Muscle layer of colon (tissue), 2 donors: ENCODE measurements around the gene CD14.
A peak's percentile ranks its signal among the peaks of the same experiment; 100 is the strongest.
"Not testable (repeated sequence)": the region's sequence is repeated elsewhere in the genome, so short reads cannot be mapped to it uniquely, and the experiment has no call there.

Experiments
- H3K27ac ChIP-seq: one replicate; pipeline ENCODE4 v1.7.0; 2013; ENCODE audit warnings: low read depth, mild to moderate bottlenecking, low read length, moderate library complexity
- H3K27me3 ChIP-seq, 2 donors: one replicate each; pipeline ENCODE4 v1.7.0; 2013; ENCODE audit warnings: low read length in 2 of 2, mild to moderate bottlenecking in 2 of 2; ENCODE audit not compliant: insufficient read depth in 2 of 2, control insufficient read depth in 1 of 2
- H3K36me3 ChIP-seq: one replicate; pipeline ENCODE4 v1.7.0; 2013; ENCODE audit warnings: mild to moderate bottlenecking, low read length; ENCODE audit not compliant: insufficient read depth
- H3K4me1 ChIP-seq: one replicate; pipeline ENCODE4 v1.7.0; 2013; ENCODE audit warnings: mild to moderate bottlenecking, low read length; ENCODE audit not compliant: insufficient read depth
- H3K4me3 ChIP-seq, 2 donors: one replicate each; pipeline ENCODE4 v1.7.0; 2013; ENCODE audit warnings: low read length in 2 of 2, low read depth in 1 of 2, mild to moderate bottlenecking in 1 of 2, moderate library complexity in 1 of 2
- H3K9ac ChIP-seq: one replicate; pipeline ENCODE4 v1.7.0; 2013; ENCODE audit warnings: low read length
- H3K9me3 ChIP-seq: one replicate; pipeline ENCODE4 v1.7.0; 2013; ENCODE audit warnings: mild to moderate bottlenecking, low read length
- donor health status: abdominal sarcoma.
- donor health status: Adenocarcinoma of cecum.

The CD14 gene

DNA sequence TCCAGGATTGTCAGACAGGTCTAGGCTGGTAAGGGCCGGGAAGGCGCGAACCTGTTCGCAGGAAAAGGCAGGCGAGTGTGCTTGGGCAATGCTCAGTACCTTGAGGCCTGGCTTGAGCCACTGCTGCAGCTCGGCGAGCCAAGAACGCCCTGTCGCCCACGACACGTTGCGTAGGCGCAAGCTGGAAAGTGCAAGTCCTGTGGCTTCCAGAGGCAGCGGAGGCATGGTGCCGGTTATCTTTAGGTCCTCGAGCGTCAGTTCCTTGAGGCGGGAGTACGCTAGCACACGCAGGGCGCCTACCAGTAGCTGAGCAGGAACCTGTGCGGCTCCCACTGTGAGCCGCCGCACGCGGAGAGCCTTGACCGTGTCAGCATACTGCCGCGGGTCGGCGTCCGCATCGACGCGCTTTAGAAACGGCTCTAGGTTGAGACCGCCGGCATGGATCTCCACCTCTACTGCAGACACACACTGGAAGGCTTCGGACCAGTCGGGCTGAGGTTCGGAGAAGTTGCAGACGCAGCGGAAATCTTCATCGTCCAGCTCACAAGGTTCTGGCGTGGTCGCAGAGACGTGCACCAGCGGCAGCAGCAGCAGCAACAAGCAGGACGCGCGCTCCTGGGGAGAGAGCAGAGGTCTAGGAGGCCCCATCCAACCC lies 482 bp downstream of the CD14 start:
- Histone ChIP-seq H3K27me3 (no peaks in the 10 kb centered on the region), H3K4me3 (peak overlapping the region; percentile 78 to 87), H3K36me3 (no peaks in the 10 kb centered on the region), H3K9ac (peak overlapping the region; percentile 60), H3K27ac (peak overlapping the region; percentile 50), H3K4me1 (peaks cover 15% of the 10 kb centered on the region), H3K9me3 (no peaks in the 10 kb centered on the region)

- Histone ChIP-seq H3K36me3 (no peaks in the 10 kb centered on the region), H3K4me3 (peak overlapping the region; percentile 78 to 87), H3K27me3 (no peaks in the 10 kb centered on the region), H3K9me3 (no peaks in the 10 kb centered on the region), H3K9ac (peak overlapping the region; percentile 60), H3K27ac (peak overlapping the region; percentile 50), H3K4me1 (peaks cover 15% of the 10 kb centered on the region)
These were observed 1.1 kb downstream of the CD14 start for GRCh38 chr5:140631831-140632365.

DNA sequence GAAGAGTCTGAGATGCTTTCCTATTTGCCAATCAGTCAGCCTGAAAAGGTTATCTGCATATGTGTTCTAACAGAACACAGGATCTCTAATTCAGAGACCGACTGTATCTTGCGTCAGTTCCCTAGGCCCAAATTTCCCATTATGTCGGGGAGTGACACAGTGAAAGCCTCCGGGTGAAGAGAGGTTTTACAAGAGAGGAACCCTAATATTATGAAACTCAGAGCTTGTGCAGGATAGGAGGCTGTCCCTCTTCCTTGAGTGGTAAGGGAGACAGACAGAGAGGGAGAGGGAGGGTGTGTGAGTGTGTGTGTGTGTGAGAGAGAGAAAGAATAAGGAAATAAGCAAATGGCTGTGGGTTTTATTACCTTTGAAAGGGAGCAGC lies 1.9 kb downstream of the CD14 start:
- Histone ChIP-seq H3K9me3 (no peaks in the 10 kb centered on the region), H3K4me1 (peaks cover 15% of the 10 kb centered on the region), H3K27me3 (no peaks in the 10 kb centered on the region), H3K9ac (no peak overlapping the region), H3K4me3 (peak overlapping the region in 1 of 2 donors; percentile 87), H3K36me3 (no peaks in the 10 kb centered on the region), H3K27ac (peak overlapping the region; percentile 61)

DNA sequence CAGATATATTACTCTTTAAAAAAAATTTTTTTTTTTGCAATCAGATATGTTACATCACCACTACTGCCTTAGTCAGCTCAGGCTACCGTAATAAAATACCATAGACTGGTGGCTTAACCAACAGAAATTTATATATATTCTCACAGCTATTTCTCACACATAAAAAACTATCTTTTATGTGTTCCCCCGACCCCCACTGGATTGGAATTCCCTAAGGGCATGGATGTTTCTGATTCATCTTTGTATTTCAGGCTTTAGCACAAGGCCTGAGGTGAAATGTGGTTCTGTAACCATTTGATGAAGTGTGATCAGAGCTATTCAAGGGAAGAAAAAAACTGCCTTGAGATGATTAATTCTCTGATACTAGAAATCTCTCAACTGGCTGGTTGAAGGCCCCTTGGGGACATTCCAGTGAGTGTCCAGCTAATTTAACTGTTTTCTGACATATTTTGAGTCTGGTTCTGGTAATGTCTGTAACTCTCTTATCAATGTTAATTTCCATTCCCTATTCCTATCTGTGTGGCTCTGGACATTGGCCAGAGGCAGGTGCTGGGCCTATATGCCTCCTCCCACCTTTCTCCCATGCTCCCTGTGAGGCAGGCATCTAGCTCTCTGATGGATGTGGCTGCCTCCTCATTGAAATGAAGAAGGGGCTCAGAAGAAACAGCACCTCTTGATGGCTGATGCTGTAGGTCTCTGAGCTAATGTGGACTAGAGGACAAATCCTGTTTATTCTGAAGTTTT lies 2.5 kb downstream of the CD14 start:
- Histone ChIP-seq H3K4me1 (peaks cover 15% of the 10 kb centered on the region), H3K27me3 (no peaks in the 10 kb centered on the region), H3K36me3 (no peaks in the 10 kb centered on the region), H3K27ac (peak overlapping the region; percentile 61), H3K9ac (no peak overlapping the region), H3K9me3 (no peaks in the 10 kb centered on the region), H3K4me3 (peak overlapping the region in 1 of 2 donors; percentile 87)

DNA sequence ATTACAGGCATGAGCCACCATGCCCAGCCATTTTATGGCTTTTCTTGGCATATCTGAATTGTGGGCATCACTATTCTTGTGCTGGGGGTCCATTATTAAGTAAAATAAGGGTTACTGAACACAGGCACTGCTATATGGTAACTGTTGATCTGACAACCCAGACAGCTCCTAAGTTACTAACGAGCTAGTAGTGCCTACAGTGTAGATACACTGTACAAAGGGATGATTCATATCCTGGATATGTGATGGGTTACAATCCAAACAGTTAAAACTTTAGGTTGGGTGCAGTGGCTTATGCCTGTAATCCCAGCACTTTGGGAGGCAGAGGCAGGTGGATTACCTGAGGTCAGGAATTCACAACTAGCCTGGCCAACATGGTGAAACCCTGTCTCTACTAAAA lies 4.3 kb downstream of the CD14 start:
- Histone ChIP-seq H3K9me3 (no peaks in the 10 kb centered on the region), H3K4me3 (no peak overlapping the region), H3K27me3 (no peaks in the 10 kb centered on the region), H3K36me3 (no peaks in the 10 kb centered on the region), H3K27ac (no peak overlapping the region), H3K9ac (no peak overlapping the region), H3K4me1 (peaks cover 15% of the 10 kb centered on the region)

DNA sequence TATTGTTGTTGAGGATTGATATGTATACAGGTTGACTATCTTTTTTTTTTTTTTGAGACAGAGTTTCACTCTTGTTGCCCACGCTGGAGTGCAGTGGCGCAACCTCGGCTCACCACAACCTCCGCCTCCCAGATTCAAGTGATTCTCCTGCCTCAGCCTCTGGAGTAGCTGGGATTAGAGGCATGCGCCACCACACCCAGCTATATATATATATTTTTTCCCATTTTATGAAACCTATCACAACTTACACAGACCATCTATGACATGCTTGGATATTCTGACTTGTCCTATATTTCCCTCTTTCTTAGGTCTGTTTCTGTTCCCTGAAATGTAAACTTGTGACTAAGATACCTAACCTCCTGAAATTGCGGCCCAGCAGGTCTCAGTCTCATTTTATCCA lies 5.0 kb downstream of the CD14 start:
- H3K9ac ChIP-seq: no peak overlapping the region
- peaks cover 11% of the 10 kb centered on the region for H3K4me1 ChIP-seq
- H3K36me3 ChIP-seq: no peaks in the 10 kb centered on the region
- no peak overlapping the region for H3K4me3 ChIP-seq
- no peak overlapping the region for H3K27ac ChIP-seq
- no peaks in the 10 kb centered on the region for H3K9me3 ChIP-seq
- H3K27me3 ChIP-seq: no peaks in the 10 kb centered on the region

- not testable (repeated sequence) for H3K4me3 ChIP-seq, H3K36me3 ChIP-seq, H3K27ac ChIP-seq, H3K9me3 ChIP-seq, H3K9ac ChIP-seq, H3K4me1 ChIP-seq, H3K27me3 ChIP-seq
These were observed 8.1 kb downstream of the CD14 start for GRCh38 chr5:140624886-140625285.

- not testable (repeated sequence) for H3K9me3 ChIP-seq, H3K36me3 ChIP-seq, H3K9ac ChIP-seq, H3K27me3 ChIP-seq, H3K4me3 ChIP-seq, H3K27ac ChIP-seq, H3K4me1 ChIP-seq
These were observed 9.9 kb downstream of the CD14 start for GRCh38 chr5:140623061-140623460.

DNA sequence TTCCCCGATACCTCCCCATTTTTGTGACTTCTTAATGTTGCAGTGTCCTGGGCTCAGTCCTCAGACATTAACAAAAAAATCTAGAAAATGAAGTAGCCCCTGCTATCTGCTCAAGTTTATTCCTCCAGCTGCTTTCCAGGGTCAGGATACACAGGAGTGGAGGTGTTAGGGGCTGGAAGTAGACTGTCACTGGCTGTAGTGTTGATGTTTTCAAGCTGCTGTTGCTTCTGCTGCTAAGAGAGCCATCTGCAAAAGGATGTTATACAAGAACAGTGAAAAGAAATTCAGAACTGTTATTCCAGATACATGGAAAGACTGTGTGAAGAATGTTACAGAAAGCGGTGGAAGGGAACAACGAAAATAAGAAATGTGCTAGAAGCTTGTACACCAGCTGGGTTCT lies 10.7 kb downstream of the CD14 start:
- Histone ChIP-seq H3K9ac (no peak overlapping the region), H3K27ac (no peak overlapping the region), H3K36me3 (no peaks in the 10 kb centered on the region), H3K27me3 (no peaks in the 10 kb centered on the region), H3K4me3 (no peak overlapping the region), H3K9me3 (no peaks in the 10 kb centered on the region), H3K4me1 (no peaks in the 10 kb centered on the region)

DNA sequence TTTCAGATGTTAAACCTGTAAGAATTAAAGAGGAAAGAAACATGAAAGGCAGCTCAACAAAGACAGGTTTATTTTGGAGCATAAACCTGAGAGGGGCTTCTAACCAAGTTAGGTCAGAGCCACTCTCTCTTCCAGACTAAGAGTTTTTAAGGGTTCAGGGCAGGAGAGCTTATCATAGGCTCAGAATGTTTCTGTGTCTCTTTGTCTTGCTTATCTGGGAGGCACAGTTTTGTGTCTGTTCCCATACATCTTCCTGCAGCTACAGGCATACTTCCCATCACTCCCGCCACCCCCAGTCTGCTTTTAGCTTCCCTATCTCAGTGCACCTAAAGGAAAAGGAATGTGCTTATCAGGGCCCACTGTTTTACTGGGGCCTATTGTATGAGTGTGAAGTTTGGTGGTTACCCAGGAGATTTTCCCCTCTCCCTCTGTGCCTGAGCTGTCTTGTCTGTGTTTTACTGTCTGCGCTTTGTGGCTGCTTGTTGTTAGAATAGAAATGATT lies 21.9 kb downstream of the CD14 start:
- no peaks in the 10 kb centered on the region for H3K27me3 ChIP-seq
- H3K4me1 ChIP-seq: no peaks in the 10 kb centered on the region
- no peaks in the 10 kb centered on the region for H3K9me3 ChIP-seq
- H3K36me3 ChIP-seq: no peaks in the 10 kb centered on the region
- no peak overlapping the region for H3K27ac ChIP-seq
- H3K9ac ChIP-seq: no peak overlapping the region
- H3K4me3 ChIP-seq: no peak overlapping the region

GRCh38 chr5:140609126-140609525 lies 23.8 kb downstream of the CD14 start:
- H3K36me3 ChIP-seq: no peaks in the 10 kb centered on the region
- H3K4me3 ChIP-seq: no peak overlapping the region
- H3K9me3 ChIP-seq: no peaks in the 10 kb centered on the region
- H3K27ac ChIP-seq: no peak overlapping the region
- H3K4me1 ChIP-seq: no peaks in the 10 kb centered on the region
- H3K27me3 ChIP-seq: no peaks in the 10 kb centered on the region
- no peak overlapping the region for H3K9ac ChIP-seq
